ENCODE results near the gene ANO2.

ANO2 gene

DNA sequence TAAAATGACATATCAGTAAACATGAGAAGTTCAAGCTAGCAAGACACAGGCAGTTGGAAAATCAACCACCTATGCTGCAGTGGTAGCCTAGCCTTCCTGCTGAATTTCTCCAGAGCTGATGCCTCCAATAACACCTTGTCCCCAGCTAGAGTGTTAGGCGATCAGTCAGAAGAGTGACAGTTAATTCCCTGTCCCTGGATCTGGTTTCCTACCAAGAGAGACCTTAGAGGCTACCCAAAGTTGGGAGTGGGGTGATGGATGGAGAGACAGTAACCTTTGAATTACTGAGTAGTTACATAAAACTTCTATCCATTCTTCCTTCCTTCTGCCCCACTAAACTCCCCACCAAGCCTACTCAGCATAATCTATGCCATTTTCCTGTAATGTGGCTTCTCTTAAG, 1.9 kb upstream of the ANO2 start:
- DNase-seq (ENCODE audit: low read depth), result no peak
- TF ChIP-seq, protein P1, sequence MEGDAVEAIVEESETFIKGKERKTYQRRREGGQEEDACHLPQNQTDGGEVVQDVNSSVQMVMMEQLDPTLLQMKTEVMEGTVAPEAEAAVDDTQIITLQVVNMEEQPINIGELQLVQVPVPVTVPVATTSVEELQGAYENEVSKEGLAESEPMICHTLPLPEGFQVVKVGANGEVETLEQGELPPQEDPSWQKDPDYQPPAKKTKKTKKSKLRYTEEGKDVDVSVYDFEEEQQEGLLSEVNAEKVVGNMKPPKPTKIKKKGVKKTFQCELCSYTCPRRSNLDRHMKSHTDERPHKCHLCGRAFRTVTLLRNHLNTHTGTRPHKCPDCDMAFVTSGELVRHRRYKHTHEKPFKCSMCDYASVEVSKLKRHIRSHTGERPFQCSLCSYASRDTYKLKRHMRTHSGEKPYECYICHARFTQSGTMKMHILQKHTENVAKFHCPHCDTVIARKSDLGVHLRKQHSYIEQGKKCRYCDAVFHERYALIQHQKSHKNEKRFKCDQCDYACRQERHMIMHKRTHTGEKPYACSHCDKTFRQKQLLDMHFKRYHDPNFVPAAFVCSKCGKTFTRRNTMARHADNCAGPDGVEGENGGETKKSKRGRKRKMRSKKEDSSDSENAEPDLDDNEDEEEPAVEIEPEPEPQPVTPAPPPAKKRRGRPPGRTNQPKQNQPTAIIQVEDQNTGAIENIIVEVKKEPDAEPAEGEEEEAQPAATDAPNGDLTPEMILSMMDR (conservative IDR thresholded peaks at IDR 0.05; ENCODE audit: low read depth, low read length), result no peak
- H3K4me3 ChIP-seq (ENCODE audit: low read length), result no peak overlapping the region

DNA sequence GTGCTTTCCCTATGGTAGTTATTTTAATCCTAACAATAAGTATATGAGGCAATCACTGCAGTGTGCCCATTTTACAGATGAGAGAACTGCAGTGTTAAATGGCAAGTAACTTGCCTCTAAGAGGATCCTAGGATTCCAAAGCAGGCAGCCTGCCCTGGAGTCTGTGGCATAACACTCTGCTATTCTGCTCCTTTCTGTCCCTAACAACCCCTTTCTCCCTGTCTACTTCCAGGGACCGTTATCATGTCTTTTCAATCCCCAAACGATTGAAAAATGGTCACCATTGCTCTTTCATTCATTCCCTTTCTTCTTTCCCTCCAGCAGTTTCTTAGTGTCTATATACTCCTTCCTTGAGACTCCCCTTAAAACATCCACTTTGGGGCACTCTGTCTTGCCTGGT, 1.3 kb upstream of the ANO2 start:
- DNase-seq (ENCODE audit: low read depth), result no peak
- no peak overlapping the region for H3K4me3 ChIP-seq (ENCODE audit: low read length)
- TF ChIP-seq, protein P1 (conservative IDR thresholded peaks at IDR 0.05; ENCODE audit: low read depth, low read length), result no peak

DNA sequence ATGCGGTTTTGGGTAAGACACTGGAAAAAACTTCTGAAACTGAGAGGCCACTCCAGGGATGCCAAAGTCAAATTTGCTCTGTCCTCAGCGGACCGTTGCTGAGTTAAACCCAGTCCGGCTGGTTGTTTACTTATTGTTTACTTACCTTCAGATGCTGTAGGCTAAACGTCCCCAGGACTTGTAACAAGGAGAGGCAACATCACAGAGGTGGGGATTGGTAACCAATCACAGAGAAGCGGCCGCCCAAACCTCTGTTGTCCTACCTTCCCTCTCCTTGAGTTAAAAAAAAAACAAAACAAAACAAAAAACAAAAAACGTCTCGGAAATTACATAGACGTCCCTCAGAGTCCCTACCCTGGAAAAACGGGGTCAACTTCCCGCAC, 380 bp downstream of the ANO2 start:
- no peak for DNase-seq (ENCODE audit: low read depth)
- peak overlapping the region; percentile 54 for H3K4me3 ChIP-seq (ENCODE audit: low read length)
- TF ChIP-seq, protein P1 (conservative IDR thresholded peaks at IDR 0.05; ENCODE audit: low read depth, low read length), result no peak

- no peak for DNase-seq (ENCODE audit: low read depth)
- no peak overlapping the region for H3K4me3 ChIP-seq (ENCODE audit: low read length)
- TF ChIP-seq, protein P1 (conservative IDR thresholded peaks at IDR 0.05; ENCODE audit: low read depth, low read length), result no peak
Observed at GRCh38 chr12:5944053-5944452, 1.0 kb downstream of the ANO2 start.

DNA sequence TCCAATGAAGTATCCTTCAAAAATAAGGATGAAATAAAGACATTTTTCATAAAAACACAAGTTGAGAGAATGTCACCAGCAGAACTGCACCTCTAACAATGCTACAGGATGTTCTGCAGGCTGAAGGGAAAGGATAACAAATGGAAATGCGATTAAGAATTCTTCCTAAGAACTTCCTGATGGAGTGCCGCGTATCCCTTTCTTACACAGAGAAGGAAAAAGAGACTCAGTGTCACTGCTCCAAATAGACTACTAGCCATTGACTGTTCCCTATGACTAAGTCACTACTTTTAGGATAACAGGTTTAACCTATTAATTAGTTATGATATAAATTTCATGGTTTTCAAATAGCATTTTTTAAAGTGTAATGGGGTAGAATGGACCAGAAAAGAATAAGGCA, 3.2 kb downstream of the ANO2 start:
- H3K4me3 ChIP-seq (ENCODE audit: low read length), result no peak overlapping the region
- no peak for DNase-seq (ENCODE audit: low read depth)
- TF ChIP-seq, protein P1 (conservative IDR thresholded peaks at IDR 0.05; ENCODE audit: low read depth, low read length), result no peak

- TF ChIP-seq, protein P1 (conservative IDR thresholded peaks at IDR 0.05; ENCODE audit: low read depth, low read length), result no peak
- H3K4me3 ChIP-seq (ENCODE audit: low read length), result no peak overlapping the region
- no peak for DNase-seq (ENCODE audit: low read depth)
Observed at GRCh38 chr12:5927732-5928516, 17.1 kb downstream of the ANO2 start.

- H3K4me3 ChIP-seq (ENCODE audit: low read length), result no peak overlapping the region
- no peak for DNase-seq (ENCODE audit: low read depth)
- TF ChIP-seq, protein P1 (conservative IDR thresholded peaks at IDR 0.05; ENCODE audit: low read depth, low read length), result no peak
Observed at GRCh38 chr12:5925646-5926045, 19.4 kb downstream of the ANO2 start.
